GM18907 (cell line): ENCODE measurements around the gene IL17RC.
A peak's percentile ranks its signal among the peaks of the same experiment; 100 is the strongest.
"Not testable (repeated sequence)": the region's sequence is repeated elsewhere in the genome, so short reads cannot be mapped to it uniquely, and the experiment has no call there.

Experiments
- ATAC-seq: cut with Tn5 transposase; IDR thresholded peaks from one replicate; pipeline ENCODE4 v1.9.1; 2021; ENCODE audit warnings: mild to moderate bottlenecking, moderate library complexity; ENCODE audit not compliant: unreplicated experiment

Gene IL17RC, protein sequence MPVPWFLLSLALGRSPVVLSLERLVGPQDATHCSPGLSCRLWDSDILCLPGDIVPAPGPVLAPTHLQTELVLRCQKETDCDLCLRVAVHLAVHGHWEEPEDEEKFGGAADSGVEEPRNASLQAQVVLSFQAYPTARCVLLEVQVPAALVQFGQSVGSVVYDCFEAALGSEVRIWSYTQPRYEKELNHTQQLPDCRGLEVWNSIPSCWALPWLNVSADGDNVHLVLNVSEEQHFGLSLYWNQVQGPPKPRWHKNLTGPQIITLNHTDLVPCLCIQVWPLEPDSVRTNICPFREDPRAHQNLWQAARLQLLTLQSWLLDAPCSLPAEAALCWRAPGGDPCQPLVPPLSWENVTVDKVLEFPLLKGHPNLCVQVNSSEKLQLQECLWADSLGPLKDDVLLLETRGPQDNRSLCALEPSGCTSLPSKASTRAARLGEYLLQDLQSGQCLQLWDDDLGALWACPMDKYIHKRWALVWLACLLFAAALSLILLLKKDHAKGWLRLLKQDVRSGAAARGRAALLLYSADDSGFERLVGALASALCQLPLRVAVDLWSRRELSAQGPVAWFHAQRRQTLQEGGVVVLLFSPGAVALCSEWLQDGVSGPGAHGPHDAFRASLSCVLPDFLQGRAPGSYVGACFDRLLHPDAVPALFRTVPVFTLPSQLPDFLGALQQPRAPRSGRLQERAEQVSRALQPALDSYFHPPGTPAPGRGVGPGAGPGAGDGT

DNA sequence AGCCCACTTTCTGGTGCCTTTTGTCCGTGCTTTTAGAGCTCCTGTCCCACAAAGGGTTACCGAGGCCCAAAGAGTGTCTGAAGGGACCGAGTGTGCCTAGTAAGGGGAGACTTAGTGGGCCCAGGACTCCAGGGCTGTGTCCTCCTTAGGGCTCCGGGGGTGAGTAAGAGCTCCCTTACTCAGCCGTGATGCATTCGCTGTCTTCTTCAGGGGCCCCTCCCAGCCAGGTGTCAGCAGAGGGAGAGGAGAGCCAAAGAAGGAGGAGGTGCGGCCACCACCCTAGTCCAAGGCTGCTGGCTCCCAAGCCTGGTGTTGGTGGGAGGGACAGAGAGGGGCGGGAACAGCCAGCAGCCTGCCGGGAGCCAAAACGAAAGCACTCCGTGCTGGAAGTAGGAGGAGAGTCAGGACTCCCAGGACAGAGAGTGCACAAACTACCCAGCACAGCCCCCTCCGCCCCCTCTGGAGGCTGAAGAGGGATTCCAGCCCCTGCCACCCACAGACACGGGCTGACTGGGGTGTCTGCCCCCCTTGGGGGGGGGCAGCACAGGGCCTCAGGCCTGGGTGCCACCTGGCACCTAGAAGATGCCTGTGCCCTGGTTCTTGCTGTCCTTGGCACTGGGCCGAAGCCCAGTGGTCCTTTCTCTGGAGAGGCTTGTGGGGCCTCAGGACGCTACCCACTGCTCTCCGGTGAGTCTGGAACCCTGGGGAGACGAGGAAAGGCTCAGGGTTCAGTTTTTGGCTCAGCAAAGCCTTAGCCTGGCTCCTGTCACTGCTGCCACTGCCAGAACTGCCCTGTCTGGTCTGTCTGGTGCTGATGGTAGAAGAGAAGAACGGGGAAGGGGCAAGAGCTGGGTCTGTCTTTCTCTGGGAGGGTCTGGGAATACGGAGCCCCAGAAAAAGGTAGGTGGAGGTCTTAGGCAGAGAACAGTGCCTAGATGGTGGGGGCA is at the start of gene IL17RC:
IL17RC (plus strand) TSS at position 365 of the 947 bp plus-strand sequence; CDS start at position 583, 218 bp downstream.
- ATAC-seq, result no peak

DNA sequence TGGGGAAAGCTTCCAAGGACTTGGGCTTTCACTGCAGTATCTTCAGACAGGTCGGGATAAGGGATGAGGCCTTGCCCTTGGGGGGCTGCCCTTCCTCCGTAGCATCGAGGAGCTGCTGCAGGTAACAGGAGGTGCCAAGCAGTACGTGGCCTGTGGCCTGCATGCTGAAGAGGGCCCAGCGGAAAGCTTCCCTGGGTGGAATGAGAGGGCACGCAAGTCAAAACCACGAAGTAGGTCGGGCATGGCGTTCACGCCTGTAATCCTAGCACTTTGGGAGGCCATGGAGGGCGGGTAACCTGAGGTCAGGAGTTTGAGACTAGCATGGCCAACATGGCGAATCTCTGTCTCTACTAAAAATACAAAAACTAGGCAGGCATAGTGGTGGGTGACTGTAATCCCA is 49.8 kb upstream of the IL17RC start:
- ATAC-seq, result no peak

DNA sequence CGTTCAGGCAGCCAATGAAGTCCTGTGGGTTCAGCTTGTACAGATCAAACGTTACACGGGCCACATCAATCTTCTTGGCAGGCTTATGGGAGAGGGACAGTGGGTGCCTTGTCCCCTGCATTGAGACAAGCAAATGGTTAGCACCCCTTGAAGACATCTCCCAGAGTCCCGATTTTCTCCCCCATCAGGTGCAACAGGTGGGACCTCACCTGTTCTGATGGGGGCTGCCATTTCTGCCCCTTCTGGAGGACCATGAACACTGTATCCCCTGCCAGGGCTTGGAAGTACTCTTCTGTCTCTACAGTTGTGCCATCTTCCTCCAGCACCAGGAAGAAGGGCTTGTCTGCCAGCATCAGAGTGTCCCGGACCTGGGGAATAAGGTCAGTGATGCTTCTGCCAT is 46.9 kb upstream of the IL17RC start:
- ATAC-seq, result no peak

DNA sequence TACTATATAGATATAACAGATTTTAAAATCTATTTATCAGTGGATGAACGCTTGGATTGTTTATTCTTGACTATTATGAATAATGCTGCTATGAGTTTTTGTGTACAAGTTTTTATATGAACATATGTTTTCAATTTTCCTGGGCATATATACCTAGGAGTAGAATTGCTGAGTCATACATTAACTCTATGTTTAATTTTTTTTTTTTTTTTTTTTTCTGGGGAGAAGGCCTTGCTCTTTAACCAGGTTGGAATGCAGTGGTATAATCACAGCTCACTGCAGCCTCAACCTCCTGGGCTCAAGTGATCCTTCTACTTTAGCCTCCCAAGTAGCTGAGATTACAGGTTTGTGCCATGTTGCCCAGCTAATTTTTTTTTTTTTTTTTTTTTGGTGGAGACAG is 45.9 kb upstream of the IL17RC start:
- ATAC-seq, result no peak

DNA sequence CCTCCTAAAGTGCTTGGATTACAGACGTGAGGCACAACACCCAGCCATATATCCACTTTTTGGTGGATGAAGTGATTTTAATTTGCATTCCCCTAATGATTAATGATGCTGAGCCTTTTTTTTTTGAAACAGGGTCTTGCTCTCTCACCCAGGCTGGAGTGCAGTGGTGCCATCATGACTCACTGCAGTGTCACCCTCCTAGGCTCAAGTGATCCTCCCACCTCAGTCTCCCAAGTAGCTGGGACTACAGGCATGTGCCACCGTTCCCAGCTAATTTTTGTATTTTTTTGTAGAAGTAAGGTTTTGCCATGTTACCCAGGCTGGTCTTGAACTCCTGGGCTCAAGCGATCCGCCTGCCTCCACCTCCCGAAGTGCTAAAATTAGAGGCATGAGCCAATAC is 44.8 kb upstream of the IL17RC start:
- ATAC-seq, result not testable (repeated sequence)

DNA sequence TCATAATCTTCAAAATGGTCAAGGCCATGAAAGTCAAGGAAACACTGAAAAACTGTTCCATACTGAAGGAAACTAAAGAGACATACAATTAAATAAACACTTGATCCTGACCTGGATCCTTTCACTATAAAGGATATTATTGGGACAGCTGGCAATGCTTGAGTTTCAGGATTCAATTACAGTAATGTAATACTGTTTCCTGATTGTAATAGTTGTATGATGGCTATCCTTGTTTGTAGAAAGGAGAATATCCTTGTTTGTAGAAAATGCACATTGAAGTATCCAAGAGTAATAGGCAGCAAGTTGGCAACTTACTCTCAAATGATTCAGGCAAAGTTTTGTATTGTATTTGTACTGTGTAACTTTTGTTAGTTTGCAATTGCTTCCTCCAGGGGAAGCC is 41.5 kb upstream of the IL17RC start:
- ATAC-seq, result no peak

DNA sequence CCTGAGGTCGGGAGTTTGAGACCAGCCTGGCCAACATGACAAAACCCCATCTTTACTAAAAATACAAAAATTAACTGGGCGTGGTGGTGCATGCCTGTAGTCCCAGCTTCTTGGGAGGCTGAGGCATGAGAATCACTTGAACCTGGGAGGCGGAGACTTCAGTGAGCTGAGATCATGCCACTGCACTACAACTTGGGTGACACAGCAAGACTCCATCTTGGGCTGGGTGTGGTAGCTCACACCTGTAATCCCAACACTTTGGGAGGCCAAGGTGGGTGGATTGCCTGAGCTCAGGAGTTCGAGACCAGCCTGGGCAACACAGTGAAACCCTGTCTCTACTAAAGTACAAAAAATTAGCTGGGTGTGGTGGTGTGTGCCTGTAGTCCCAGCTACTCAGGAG is 40.6 kb upstream of the IL17RC start:
- ATAC-seq, result not testable (repeated sequence)

DNA sequence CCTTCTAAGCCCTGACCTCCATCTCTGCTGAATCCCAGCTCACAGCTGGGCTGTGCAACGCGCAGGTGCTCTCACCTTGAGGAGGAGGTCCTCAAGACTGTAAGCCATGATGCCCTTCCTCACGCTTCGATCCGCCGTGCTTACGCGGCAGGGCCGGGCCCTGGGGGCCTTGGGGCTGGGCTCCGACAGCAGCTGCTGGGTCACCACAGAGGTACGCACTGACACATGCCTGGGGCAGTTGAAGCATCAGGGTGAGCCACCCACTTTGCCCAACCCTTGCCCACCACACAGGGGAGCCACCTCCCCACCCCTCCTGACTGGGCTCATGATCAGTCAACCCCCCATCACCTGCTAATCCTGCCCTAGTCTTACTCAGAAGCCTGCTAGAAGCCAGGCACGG is 39.9 kb upstream of the IL17RC start:
- ATAC-seq, result no peak

DNA sequence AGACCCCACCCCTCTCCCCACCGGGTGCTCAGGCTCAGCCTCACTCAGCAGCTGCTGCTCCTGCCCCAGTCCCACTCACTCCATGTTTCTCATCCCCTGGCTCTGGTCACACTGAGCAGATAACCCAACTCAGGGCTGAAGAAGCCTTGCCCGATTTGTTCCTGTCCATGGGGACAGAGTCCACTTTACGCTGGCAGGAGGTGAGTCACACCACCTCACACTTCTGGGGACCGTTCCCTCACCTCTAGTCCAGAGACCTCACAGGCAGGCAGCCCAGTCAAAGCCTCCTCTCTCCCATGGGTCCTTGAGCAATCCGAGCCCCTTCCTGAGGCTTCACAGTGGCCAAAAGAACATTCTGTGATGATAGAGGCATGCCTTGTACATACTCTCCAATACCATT is 38.2 kb upstream of the IL17RC start:
- ATAC-seq, result no peak

DNA sequence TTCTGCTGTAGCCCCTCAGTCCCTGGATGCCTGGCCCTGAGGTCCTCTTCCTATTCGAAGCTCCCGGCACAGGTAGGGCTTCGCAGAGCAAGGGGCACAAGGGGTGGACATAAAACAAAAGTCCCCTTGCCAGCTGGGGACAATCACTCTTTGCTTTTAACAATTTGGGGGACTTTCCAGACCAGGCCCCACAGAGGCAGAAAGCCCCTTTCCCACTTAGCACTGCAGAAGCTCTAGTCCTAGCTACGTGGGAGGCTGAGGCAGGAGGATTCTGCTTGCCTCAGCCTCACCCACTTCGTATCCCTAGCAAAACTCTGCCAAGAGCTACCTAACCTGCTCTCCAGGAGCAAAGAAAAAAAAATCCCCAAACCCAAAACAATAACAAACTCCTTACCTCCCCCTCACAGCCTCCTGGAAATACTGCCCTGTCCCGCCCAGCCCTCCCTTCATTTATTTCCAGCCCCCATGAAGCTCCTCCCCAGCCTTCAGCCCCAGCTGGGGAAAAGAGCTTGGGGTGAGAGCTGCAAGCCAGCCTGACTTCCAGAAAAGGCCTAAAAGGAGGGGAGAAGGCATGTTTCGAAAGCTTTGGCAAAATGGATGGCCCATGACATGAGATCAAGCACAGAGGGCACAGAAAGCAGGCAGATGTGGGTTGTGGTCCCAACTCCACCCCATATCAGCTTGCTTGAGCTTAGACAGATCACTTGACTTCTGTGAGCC is 36.9 kb upstream of the IL17RC start, which contains the start of gene CIDEC:
CIDEC (minus strand) TSS at position 424 of the 720 bp plus-strand sequence. CDS start 1,767 bp downstream, outside the sequence.
- no peak for ATAC-seq

DNA sequence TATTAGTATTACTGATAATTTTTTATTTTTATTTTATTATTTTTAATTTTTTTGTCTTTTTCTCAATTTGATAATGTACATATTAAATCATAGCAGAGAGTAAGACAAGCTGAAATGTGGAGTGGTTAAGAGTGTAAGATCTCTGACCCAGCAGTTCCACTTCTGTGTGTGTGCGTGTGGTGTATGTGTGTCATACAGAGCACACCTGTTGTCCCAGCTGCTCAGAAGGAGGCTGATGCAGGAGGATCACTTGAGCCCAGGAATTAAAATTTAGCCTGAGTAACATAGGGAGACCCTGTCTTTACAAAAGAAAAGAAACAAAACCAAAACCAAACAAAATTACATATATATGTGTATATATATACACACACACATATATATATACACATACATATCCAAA is 35.5 kb upstream of the IL17RC start:
- no peak for ATAC-seq

DNA sequence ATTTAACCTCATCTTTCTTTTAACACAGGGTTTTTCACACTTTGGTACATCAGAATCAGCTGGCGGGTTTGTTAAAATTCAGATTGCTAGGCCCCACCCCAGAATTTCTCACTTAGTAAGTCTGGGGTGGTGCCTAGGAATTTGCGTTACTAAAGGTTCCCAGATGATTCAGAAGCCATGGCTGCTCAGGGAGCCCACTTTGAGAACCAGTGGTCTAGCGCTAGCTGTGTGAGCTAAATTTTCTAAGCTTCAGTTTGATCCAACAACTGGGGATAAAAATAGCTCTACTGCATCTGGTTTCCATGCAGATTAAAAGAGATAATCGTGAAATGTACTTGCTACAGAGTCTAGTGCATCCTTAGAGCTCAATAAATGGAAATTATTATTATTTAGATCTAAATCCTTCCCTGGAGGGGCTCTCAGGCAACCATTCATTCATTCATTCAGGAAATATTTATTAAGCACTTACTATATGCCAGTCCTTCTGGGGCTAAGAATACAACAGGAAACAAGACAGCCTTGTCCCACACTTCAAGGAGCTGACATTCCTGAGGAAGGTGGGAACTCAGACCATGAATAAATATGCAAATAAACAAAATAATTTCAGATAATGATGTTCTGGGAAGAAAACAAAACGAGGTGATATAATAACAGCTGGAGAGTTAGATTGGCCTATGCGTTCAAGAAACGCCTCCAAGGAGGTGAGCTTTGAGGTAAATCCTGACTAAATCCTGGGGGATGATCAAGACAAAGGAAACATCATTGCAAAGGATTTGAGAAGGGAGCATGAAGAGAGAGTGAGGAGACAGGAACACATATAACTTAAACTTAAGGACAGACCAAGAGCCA is 33.0 kb upstream of the IL17RC start:
- ATAC-seq, result no peak

DNA sequence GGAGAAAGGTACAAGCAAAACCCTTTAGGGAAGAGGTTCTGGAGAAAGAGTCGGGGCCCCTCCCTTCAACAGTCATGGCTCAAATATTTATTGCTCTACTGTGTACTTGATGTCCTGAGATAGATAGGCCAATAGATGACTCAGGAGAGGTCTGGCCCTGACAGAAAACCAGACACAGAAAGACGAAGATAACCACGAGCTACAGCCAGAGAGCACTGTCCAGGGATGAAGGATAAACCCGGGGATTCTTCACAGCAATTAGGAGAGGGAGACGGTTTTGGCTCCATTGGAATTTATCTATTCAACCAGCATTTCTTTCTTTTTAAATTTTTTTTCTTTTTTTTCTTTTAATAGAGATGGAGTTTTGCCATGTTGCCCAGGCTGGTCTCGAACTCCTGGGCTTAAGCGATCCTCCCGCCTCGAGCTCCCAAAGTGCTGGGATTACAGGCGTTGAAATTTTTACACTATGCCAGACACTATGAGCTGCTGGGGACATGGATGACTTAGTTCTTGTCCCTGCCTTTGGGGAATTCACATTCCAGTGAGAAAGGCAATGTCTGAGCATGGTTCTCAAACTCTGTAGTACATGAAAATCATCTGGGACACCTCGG is 32.2 kb upstream of the IL17RC start:
- no peak for ATAC-seq

DNA sequence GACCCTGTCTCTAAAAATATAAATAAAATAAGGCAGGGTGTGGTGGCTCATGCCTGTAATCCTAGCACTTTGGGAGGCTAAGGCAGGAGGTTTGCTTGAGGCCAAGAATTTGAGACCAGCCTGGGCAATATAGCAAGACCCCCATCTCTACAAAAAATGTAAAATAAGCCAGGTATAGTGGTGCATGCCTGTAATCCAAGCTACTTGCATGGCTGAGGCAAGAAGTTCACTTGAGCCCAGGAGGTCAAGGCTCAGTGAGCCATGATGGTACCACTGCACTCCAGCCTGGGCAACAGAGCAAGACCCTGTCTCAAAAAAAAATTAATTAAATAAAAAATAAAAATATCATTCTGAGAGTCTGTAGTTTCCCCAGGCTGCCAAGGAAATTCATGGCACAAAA is 30.6 kb upstream of the IL17RC start:
- ATAC-seq, result no peak

DNA sequence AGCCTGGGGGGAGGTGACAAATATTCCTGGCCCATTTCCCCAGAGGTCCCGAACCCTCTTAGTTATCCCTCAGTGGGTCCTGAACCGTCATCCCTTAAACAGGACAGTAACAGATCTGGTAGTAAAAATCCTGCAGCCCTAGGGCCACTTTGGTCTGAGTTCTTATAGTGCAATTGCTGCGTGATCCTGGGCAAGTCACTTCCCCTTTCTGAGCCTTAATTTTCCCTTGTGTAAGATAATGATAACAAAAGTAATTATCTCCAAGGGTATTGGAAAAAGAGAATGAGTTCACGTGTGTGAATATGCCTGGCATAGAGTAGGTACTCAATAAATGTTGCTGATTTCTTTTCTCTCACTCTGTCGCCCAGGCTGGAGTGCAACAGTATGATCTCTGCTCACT is 29.4 kb upstream of the IL17RC start:
- no peak for ATAC-seq

DNA sequence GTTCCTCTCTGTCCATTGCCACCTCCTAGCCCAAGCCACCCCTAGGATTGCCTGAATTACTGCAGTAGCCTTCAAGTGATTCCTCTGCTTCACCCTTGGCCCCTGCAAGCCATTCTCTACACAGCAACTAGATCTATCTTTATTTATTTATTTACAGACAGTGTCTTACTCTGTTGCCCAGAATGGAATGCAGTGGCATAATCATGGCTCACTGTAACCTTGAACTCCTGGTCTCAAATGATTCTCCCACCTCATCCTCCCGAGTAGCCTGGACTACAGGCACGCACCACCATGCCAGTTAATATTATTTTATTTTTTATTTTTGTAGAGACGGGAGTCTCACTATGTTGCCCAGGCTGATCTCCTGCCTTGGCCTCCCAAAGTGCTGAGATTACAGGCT is 28.4 kb upstream of the IL17RC start:
- ATAC-seq, result no peak

DNA sequence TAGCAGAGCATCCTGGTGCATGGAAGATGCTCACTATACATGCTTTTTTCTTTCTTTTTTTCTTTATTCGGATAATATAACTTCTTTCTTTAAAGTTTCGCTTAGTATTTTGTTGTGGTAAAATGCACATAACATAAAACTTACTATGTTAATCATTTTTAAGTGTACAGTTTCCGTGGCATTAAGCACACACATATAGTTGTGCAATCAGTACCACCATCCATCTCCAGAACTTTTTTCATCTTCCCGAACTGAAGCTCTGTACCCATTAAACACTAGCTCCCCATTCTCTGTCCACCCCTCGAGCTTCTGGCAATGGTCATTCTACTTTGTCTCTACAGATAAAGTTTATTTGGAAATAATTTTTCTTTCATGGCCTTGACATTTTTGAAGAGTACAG is 27.5 kb upstream of the IL17RC start:
- no peak for ATAC-seq

DNA sequence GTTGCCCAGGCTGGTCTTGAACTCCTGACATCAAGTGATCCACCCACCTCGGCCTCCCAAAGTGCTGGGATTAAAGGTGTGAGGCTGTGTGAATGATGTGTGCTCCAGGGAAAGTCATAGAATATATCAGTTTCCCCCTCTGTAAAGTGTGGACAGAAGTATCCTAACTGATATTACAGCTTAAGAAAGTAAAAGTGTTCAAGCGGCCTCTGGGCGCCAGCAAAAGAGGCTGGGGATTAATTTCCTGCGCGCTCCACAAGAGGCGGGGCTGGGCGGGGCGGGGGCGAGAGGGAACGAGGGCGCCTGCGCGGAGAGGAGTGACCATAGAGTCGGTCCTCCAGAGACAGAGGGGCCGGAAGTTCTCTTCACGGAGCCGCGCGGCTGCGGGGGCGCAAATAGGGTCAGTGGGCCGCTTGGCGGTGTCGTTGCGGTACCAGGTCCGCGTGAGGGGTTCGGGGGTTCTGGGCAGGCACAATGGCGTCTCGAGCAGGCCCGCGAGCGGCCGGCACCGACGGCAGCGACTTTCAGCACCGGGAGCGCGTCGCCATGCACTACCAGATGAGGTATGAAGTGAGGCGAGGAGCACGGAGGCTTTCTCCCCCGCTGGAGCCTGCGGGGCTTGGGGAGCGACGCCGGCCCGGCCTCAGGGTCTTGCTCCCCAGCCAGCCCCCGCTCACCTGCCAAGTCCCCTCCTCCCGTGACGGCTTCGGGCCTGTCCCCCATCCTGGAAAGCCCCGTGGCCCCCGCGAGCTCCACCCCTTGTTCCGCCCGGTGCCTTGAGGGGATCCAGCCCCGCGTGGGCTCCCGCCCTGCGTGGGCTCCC is 26.4 kb upstream of the IL17RC start, which contains the start of gene JAGN1:
JAGN1 (plus strand) TSS at position 362 of the 823 bp plus-strand sequence; CDS start at position 475, 113 bp downstream.
- ATAC-seq, result peak; percentile 78
